ENCODE data around the gene STARD5.

DNA sequence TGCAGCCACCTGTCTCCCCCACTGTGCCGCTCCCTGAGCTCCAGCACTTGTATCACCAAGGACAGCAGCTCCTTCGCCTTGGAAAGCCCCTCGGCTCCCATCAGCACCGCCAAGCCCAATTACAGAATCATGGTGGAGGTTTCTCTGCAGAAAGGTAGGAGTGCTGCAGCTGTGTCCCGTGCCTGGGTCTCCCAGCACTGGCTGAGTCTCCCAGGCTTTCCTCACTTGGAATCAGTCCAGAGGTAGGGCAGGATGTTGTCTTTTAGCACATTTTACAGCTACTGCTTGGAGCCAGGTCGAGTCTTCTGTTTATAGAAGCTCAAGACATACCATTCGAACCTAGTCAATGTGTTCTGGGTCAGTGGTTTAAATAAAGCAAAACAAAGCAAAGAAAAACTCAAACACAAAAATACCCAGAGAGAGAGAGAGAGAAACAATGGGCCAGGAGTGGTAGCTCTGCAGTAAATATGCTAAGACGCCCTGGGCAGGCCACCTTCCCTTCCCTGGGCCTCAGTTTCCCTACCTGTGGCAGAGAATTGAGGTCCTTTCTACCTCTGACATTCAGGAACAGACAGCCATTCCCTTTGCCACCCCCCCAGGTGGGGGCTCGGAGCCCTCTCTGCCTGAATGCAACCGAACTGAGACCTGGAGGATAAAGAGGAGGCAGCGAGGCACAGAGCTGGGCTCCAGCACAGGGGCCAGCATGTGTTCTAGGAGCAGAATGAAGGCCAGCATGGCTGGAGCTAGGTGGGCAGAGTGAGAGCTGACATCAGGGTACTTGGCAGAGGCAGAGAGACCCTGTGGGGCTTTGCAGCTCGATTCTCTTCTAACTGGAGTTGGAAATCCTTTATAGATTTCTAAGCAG is 44.1 kb downstream of the STARD5 start:
- TF ChIP-seq, protein P1, sequence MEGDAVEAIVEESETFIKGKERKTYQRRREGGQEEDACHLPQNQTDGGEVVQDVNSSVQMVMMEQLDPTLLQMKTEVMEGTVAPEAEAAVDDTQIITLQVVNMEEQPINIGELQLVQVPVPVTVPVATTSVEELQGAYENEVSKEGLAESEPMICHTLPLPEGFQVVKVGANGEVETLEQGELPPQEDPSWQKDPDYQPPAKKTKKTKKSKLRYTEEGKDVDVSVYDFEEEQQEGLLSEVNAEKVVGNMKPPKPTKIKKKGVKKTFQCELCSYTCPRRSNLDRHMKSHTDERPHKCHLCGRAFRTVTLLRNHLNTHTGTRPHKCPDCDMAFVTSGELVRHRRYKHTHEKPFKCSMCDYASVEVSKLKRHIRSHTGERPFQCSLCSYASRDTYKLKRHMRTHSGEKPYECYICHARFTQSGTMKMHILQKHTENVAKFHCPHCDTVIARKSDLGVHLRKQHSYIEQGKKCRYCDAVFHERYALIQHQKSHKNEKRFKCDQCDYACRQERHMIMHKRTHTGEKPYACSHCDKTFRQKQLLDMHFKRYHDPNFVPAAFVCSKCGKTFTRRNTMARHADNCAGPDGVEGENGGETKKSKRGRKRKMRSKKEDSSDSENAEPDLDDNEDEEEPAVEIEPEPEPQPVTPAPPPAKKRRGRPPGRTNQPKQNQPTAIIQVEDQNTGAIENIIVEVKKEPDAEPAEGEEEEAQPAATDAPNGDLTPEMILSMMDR (IDR thresholded peaks at IDR 0.05; ENCODE audit: insufficient read depth, low read length) = no peak
- no peak for TF ChIP-seq POLR2AphosphoS5 (IDR thresholded peaks at IDR 0.05; ENCODE audit: low read depth)

Measured in HL-60 (cell line).